Fibroblast of the aortic adventitia (primary cell): Measurements from ENCODE around the gene INHBE. TPM values are rescaled to one million over a fixed set of nuclear protein-coding genes. Genes with fewer than 3 reads are reported as not detected.

Experiments used
- DNase-seq: peaks from one replicate; pipeline ENCODE4 v3.0.0-alpha.2; 2010; ENCODE audit warnings: low read depth
- H3K4me3 ChIP-seq: 2 replicates; pipeline ENCODE4 v1.5.1; 2011; ENCODE audit warnings: low read depth, mild to moderate bottlenecking, control low read depth, low read length, moderate library complexity
- CTCF ChIP-seq: IDR thresholded peaks from 2 replicates; pipeline ENCODE4 v1.5.1; 2011; ENCODE audit warnings: mild to moderate bottlenecking, low read length, control low read depth, inconsistent platforms; ENCODE audit not compliant: insufficient read depth
- total RNA-seq: library from RNA; depleted of rRNA; stranded (reverse); fragments of >200 nt; gene quantifications from 2 replicates; pipeline ENCODE4 v1.2.3, GENCODE V29; 2012; ENCODE audit warnings: low replicate concordance

Gene INHBE
- total RNA-seq, 1 donor = 0.99 TPM

GRCh38 chr12:57479376-57480115 is 24.4 kb downstream of the INHBE start, which contains the start of gene ARHGAP9:
ARHGAP9 (minus strand) TSS chr12:57479866; CDS start chr12:57479406, 460 bp downstream.
- no peak within 1 kb of the TSS for H3K4me3 ChIP-seq
- no peak for DNase-seq
- no peak for TF ChIP-seq CTCF

- no peak for DNase-seq
- H3K4me3 ChIP-seq = no peak overlapping the region
- no peak for TF ChIP-seq CTCF
Observed at GRCh38 chr12:57481671-57482070, 26.6 kb downstream of the INHBE start.

DNA sequence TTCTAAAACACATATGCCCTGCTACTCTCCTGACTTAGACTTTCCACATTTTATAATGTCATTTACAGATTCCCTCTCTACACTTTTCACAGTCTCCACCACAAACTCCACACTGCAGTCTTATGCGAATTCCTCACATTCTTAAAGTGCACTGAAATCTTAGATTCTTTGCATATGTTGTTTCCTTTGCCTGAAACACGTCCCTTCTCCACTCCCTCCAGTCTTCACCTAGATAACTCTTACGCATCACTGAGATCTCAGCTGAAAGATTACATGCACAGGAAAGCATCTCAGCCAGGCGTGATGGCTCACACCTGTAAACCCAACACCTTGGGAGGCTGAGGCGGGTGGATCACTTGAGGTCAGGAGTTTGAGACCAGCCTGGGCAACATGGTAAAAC is 28.4 kb downstream of the INHBE start:
- peak; percentile 67 for DNase-seq
- no peak for TF ChIP-seq CTCF
- no peak overlapping the region for H3K4me3 ChIP-seq

DNA sequence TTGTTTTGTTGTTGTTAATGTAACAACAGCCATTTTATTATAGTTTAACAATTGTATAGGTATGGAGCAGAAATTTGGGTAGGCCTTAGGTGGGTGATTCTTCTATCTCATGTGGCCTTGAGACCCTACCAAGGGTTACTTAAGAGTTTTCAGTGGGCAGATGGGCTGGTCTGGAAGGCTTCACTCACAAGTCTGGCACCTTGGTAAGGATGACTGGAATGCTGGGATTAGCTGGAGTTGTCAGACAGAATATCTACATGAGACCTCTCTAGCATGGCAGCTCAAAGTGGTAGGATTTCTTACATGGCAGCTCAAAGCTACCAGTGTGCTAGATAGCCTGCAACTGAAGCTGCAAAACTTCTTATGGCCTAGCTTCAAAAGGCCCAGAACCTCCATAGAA is 30.6 kb downstream of the INHBE start:
- no peak for TF ChIP-seq CTCF
- no peak for DNase-seq
- H3K4me3 ChIP-seq = no peak overlapping the region

DNA sequence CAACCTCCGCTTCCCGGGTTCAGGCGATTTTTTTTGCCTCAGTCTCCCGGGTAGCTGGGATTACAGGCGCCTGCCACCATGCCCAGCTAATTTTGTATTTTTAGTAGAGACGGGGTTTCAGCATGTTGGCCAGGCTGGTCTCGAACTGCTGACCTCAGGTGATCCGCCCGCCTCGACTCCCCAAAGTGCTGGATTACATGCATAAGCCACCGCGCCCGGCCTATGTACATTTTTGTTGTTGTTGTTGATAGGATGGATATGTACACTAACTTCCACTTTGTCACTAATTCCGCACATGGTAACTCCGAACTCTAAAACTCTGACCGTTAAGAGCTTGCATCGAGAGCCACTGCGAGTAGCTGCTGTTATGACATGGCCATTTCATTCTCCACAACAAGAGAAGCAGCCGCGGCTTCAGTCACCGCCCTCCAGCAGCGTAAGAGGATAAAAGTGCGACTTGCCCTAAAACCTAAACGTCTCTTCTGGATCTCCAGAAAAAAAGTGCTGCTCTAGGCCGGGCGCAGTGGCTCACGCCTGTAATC is 32.0 kb downstream of the INHBE start:
- TF ChIP-seq CTCF = no peak
- DNase-seq = no peak
- H3K4me3 ChIP-seq = peak overlapping the region; percentile 57

DNA sequence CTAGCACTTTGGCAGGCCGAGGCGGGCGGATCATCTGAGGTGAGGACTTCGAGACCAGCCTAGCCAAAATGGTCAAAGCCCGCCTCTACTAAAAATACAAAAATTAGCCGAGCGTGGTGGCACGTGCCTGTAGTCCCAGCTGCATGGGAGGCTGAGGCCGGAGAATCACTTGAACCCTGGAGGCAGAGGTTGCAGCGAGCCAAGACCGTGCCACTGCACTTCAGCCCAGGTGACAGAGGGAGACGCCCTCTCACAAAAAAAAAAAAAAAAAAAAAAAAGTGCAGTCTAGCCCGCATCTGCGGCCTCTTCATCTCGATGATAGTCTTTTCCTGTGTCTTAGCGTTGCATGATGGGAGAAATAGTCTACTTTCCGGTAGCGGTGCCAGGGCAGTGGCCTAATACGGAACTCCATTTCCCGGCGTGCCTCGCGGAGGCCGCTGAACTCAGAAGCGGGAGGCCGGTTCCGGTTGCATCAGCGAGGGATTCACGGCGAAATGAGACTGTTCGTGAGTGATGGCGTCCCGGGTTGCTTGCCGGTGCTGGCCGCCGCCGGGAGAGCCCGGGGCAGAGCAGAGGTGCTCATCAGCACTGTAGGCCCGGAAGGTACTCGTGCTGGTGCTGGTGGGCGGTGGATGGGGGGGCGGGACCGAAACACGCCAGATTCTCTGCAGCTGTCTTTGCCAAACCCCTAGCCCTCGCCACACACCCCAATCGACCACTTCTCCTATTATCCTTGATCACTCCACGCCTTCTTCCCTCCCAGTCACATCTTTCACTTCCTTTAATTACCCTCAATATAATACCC is 32.7 kb downstream of the INHBE start, which contains the start of gene MARS1:
TSS of gene MARS1 (plus strand) at position 472 of the 805 bp plus-strand sequence. CDS start at position 495, 23 bp downstream.
- no peak for TF ChIP-seq CTCF
- H3K4me3 ChIP-seq = peak within 1 kb of the TSS; percentile 99
- peak; percentile 97 for DNase-seq
